ENCODE data around the gene AQR.

GRCh38 chr15:34821831-34822230 lies 147.7 kb downstream of the AQR start:
- TF ChIP-seq GATA2 (IDR thresholded peaks at IDR 0.05; ENCODE audit: low read depth, low read length): no peak
- no peak for TF ChIP-seq GATA3 (IDR thresholded peaks at IDR 0.05; ENCODE audit: low read depth, low read length)

Measured in SH-SY5Y (cell line).